ENCODE data around the gene BTBD16.

Gene BTBD16

GRCh38 chr10:122248356-122249302, 22.5 kb upstream of the BTBD16 start:
- DNase-seq, result no peak

GRCh38 chr10:122249303-122249850, 21.7 kb upstream of the BTBD16 start:
- DNase-seq, result no peak

GRCh38 chr10:122249991-122250750, 20.9 kb upstream of the BTBD16 start:
- DNase-seq, result no peak

- peak; percentile 30 for DNase-seq
These were observed 19.4 kb upstream of the BTBD16 start for GRCh38 chr10:122251459-122252255.

- DNase-seq, result no peak
These were observed 18.3 kb upstream of the BTBD16 start for GRCh38 chr10:122252805-122253204.

- no peak for DNase-seq
These were observed 17.5 kb upstream of the BTBD16 start for GRCh38 chr10:122253605-122254004.

GRCh38 chr10:122254831-122255230, 16.3 kb upstream of the BTBD16 start:
- no peak for DNase-seq

- DNase-seq, result no peak
These were observed 15.4 kb upstream of the BTBD16 start for GRCh38 chr10:122255509-122256301.

GRCh38 chr10:122257041-122257440, 14.1 kb upstream of the BTBD16 start:
- no peak for DNase-seq

- peak; percentile 35 for DNase-seq
These were observed 12.7 kb upstream of the BTBD16 start for GRCh38 chr10:122258136-122259074.

- no peak for DNase-seq
These were observed 12.0 kb upstream of the BTBD16 start for GRCh38 chr10:122259075-122259466.

- no peak for DNase-seq
These were observed 9.5 kb upstream of the BTBD16 start for GRCh38 chr10:122261584-122261983.

GRCh38 chr10:122263971-122264370, 7.1 kb upstream of the BTBD16 start:
- DNase-seq, result peak; percentile 96

- DNase-seq, result peak; percentile 41
These were observed 6.7 kb upstream of the BTBD16 start for GRCh38 chr10:122264436-122264835.

GRCh38 chr10:122264931-122265330, 6.2 kb upstream of the BTBD16 start:
- no peak for DNase-seq

GRCh38 chr10:122265896-122266295, 5.2 kb upstream of the BTBD16 start:
- DNase-seq, result no peak

- DNase-seq, result peak; percentile 37
These were observed 3.0 kb upstream of the BTBD16 start for GRCh38 chr10:122267849-122268737.

- no peak for DNase-seq
These were observed 1.9 kb upstream of the BTBD16 start for GRCh38 chr10:122269059-122269687.

GRCh38 chr10:122273966-122274545, 3.0 kb downstream of the BTBD16 start:
- no peak for DNase-seq

Measured in fibroblast of upper back skin (primary cell).